ENCODE results near the gene KRTAP10-4.
"Not testable (repeated sequence)": the region's sequence is repeated elsewhere in the genome, so short reads cannot be mapped to it uniquely, and the experiment has no call there.

Gene KRTAP10-4

DNA sequence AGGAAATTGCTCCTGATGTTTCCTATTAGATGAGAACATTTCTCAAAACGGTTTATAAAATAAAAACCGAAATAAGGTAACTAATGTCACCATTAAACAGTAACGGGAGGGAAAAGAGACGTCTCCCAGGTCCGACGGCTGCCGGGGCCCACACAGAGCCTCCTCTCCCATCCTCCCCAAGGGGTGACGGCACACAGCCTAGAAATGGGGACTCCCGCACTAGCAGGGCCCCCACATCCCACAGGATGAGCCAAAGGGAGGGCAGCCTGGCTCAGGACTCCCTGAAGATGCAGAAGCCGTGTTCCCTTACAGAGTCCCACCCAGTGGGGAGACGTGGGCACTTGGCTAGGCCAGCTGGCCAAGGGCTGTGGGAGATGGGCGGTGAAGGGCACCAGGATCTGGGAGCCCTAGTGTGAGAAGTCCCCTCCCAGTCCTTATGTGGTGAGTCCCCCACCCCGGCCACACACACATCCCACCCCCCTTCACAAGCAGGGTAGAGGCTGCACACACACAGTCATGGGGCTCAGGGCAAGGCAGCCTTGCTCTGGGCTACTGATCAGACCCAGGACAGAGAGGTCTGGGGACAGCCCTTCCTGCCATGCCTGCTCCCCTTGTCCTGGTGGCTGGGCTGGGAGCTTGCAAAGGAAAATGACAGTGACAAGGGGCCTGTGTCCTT is 18.2 kb upstream of the KRTAP10-4 start:
- in situ Hi-C loops (cut with MboI; ENCODE audit: low sequenced_read_pairs): no loop called here

DNA sequence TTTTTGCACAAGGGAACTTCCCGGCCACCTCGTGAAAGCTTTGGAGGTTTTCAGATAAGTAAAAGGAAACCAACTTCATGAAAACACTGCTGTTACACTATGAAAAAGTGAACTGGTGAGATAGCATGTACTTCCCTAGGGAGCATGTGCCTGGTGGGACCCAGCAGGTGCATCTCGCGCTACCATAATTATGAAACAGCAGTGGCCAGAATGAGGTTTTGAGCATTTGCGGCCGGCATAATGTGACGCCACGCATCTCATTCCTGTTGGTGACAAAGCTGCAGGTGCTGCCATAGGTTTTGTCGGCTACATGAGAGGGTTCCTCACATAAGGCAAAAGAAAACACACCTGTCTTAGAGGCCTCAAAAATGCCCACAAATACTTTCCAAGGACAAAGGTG is 16.6 kb upstream of the KRTAP10-4 start:
- in situ Hi-C loops (cut with MboI; ENCODE audit: low sequenced_read_pairs): no loop called here

DNA sequence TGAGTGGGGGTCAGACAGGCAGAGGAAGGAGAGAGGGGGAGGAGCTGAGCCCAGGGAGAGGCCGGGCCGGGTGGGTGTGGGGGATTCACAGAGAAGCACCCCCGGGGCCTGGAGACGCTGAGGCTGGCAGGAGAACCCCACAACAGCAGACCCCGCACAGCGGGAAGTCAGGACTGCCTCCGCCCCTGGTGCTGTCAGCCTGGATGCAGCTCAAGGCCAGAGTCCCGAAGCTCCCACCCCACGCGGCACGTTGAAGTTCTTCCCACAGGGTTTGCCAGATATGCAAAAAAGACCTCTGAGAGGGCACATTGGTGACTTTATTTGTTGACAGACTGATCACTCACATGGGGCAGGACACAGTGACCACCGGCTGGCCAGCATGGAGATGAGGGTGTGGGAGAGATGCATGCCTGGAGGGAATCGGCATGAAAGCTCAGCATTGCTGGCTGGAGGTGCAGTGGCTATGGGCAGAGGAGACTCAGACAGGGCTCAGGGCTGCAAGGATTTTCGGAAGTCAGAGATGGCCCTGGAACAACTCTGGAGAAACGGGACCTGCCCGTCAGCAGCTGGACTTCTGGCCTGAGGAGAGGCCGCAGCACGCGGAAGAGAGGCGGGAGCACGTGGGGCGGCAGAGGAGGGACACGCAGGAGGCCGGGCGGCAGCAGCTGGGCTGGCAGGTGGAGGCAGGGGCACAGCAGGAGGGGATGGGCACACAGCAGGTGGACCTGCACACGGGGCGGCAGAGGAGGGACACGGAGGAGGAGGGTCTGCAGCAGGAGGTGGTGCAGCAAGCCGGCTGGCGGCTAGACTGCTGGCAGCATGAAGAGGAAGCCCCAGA is 15.8 kb upstream of the KRTAP10-4 start:
- in situ Hi-C loops (cut with MboI; ENCODE audit: low sequenced_read_pairs): no loop called here

GRCh38 chr21:44558329-44558675 is 15.2 kb upstream of the KRTAP10-4 start:
- in situ Hi-C loops (cut with MboI; ENCODE audit: low sequenced_read_pairs): not testable (repeated sequence)

- in situ Hi-C loops (cut with MboI; ENCODE audit: low sequenced_read_pairs): no loop called here
Observed at GRCh38 chr21:44558695-44559094, 14.8 kb upstream of the KRTAP10-4 start, which contains the start of gene KRTAP10-3. TSS of gene KRTAP10-3 (minus strand) at chr21:44558795. CDS start at chr21:44558715, 80 bp downstream.

- in situ Hi-C loops (cut with MboI; ENCODE audit: low sequenced_read_pairs): no loop called here
Observed at GRCh38 chr21:44564099-44564498, 9.4 kb upstream of the KRTAP10-4 start.

GRCh38 chr21:44564886-44565598 is 8.5 kb upstream of the KRTAP10-4 start:
- in situ Hi-C loops (cut with MboI; ENCODE audit: low sequenced_read_pairs): no loop called here

DNA sequence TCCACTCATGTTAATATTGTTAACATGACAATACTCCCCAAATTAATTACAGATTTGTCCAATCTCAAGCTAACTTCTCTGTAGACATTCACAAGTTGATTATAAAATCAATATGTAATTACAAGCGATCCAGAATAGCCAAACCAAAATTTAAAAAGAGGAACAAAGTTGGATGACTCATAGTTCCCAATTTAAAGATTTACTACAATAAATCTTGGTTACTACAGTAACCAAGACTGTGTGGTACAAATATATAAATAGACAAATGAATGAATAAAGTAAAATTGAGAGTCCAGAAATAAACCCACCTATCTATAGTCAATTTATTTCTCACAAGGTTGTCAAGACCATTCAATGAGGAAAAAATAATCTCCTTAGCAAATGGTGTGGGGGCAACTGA is 7.1 kb upstream of the KRTAP10-4 start:
- in situ Hi-C loops (cut with MboI; ENCODE audit: low sequenced_read_pairs): no loop called here

GRCh38 chr21:44567481-44568171 is 5.9 kb upstream of the KRTAP10-4 start:
- in situ Hi-C loops (cut with MboI; ENCODE audit: low sequenced_read_pairs): no loop called here

DNA sequence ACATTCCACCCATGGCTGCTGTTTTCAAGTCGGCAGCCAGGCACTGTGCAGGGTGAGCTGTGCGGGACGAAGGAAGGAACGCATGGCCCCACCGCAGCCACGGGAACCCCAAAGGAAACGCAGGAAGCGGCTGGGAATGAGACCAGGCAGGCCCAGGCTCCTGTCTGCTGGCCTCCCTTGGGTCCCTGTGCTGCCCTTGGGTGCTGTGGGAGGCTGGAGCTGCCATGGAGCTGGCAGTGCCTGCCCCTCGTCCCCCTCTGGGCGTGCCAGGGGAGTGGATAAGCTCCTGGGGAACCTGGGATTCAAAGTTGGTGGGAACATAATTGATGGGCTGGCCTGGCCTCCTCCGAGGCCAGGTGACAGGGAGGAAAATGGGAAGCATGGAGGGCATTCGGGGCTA is 5.3 kb upstream of the KRTAP10-4 start:
- in situ Hi-C loops (cut with MboI; ENCODE audit: low sequenced_read_pairs): no loop called here

- in situ Hi-C loops (cut with MboI; ENCODE audit: low sequenced_read_pairs): no loop called here
Observed at GRCh38 chr21:44568667-44569556, 4.6 kb upstream of the KRTAP10-4 start.

- in situ Hi-C loops (cut with MboI; ENCODE audit: low sequenced_read_pairs): no loop called here
Observed at GRCh38 chr21:44569861-44570517, 3.5 kb upstream of the KRTAP10-4 start.

DNA sequence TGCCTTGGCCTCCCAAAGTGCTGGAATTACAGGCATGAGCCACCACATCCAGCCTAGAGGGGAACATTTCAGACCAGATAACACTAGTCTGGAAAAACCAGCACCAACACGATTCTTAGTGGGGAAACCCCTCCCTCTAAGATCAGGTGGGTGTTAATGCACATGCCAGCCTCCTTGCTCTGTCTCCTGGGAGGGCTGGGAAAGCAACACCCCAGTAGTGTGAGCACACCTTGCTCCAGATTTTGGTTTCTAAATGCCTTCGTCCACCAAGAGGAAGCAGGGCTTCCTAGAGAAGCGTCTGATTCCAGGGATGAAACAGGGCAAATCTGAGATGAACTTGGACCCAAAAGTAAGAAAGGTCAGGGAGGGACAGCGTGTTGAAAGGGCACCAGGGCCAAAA is 2.2 kb upstream of the KRTAP10-4 start:
- in situ Hi-C loops (cut with MboI; ENCODE audit: low sequenced_read_pairs): no loop called here

DNA sequence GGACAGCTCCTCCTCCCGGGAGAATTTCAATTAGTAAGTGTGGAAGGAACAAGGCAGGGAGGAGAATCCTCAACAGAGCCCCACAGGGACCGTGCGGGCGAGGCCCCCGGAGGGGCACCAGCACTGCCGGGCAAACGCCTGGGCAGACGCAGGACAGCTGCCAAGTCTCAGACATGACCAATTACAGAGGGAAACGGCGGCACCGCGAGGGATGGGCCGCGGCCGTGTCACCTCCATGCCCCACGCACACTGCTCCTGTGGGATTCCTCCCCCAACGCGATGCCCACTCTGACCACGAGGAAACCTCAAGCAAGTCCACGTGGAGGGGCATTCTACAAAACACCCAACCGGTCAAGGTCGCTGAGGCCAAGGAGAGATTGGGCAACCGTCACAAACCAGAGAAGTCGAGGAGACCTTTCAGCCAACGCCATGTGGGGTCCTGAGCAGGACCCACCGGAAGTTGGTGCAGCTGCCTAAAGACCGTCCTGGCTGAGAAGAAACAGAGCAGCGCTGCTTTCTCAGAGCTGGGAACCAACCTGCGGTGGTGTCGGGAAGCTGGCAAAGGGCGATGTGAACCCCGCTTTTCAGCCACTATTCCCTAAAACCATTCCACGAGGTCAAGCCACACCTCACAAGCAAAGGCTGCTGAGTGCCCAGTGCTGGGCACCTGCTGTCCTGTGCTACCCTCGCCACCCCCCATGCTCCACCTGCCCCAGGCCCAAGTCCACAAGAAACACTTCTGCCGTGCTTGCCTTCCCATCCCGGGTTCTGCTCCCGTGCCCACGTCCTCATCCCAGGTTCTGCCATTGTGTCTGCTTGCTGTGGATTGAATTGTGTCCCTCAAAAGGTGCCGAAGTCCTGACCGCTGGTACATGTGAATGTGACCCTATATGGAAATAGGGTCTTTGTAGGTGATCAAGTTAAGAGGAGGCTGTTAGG is 1.4 kb upstream of the KRTAP10-4 start:
- in situ Hi-C loops (cut with MboI; ENCODE audit: low sequenced_read_pairs): no loop called here

GRCh38 chr21:44572959-44573583 is 458 bp upstream of the KRTAP10-4 start:
- in situ Hi-C loops (cut with MboI; ENCODE audit: low sequenced_read_pairs): no loop called here

DNA sequence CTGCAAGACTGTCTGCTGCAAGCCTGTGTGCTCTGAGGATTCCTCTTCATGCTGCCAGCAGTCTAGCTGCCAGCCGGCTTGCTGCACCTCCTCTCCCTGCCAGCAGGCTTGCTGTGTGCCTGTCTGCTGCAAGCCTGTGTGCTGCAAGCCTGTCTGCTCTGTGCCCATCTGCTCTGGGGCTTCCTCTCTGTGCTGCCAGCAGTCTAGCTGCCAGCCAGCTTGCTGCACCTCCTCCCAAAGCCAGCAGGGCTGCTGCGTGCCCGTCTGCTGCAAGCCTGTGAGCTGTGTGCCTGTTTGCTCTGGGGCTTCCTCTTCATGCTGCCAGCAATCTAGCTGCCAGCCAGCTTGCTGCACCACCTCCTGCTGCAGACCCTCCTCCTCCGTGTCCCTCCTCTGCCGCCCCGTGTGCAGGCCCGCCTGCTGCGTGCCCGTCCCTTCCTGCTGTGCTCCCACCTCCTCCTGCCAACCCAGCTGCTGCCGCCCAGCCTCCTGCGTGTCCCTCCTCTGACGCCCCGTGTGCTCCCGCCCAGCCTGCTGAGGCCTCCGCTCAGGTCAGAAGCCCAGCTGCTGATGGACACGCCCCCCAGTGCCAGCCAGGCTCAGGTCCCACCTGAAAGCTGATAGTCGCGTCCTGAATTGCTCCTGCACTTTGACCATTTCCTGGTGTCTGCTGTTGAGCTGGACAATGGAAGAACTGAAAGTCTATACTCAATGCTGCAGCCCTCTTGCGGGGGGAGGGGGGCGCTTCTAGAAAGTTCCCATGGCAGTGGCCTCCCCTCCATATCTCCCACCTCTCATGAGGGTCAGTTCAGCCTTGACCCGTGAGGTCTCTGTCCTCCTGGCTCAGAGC is 1.2 kb downstream of the KRTAP10-4 start:
- in situ Hi-C loops (cut with MboI; ENCODE audit: low sequenced_read_pairs): no loop called here

Data from HL-60/S4 (cell line).